ENCODE data around the gene MKNK1.
"Not testable (repeated sequence)": the region's sequence is repeated elsewhere in the genome, so short reads cannot be mapped to it uniquely, and the experiment has no call there.

MKNK1 gene

GRCh38 chr1:46603858-46604549, at the start of gene MKNK1:
TSS of gene MKNK1 (minus strand) at chr1:46604268. CDS start at chr1:46583327, 20,941 bp downstream.
- peaks cover 83% of the 10 kb centered on the region for H3K36me3 Mint-ChIP-seq (ENCODE audit: low read depth)
- no peaks in the 10 kb centered on the region for H3K9me3 Mint-ChIP-seq
- H3K27ac Mint-ChIP-seq = peak within 1 kb of the TSS; percentile 96
- intact Hi-C loops (cut with micrococcal nuclease) = no loop called here
- H3K4me1 Mint-ChIP-seq (ENCODE audit: low read depth) = peaks cover 80% of the 10 kb centered on the region
- no peaks in the 10 kb centered on the region for H3K27me3 Mint-ChIP-seq
- H3K4me3 Mint-ChIP-seq = peak within 1 kb of the TSS; percentile 93

- Mint-ChIP-seq H3K4me1 (ENCODE audit: low read depth) (peaks cover 6% of the 10 kb centered on the region), H3K4me3 (no peak overlapping the region), H3K36me3 (ENCODE audit: low read depth) (peaks cover 77% of the 10 kb centered on the region), H3K27ac (no peak overlapping the region), H3K27me3 (no peaks in the 10 kb centered on the region), H3K9me3 (peaks cover 17% of the 10 kb centered on the region)
- intact Hi-C loops (cut with micrococcal nuclease) = no loop called here
These were observed 49.4 kb upstream of the MKNK1 start for GRCh38 chr1:46653405-46653958.

- no peak overlapping the region for H3K27ac Mint-ChIP-seq
- peaks cover 17% of the 10 kb centered on the region for H3K9me3 Mint-ChIP-seq
- no peaks in the 10 kb centered on the region for H3K27me3 Mint-ChIP-seq
- peaks cover 82% of the 10 kb centered on the region for H3K36me3 Mint-ChIP-seq (ENCODE audit: low read depth)
- no peak overlapping the region for H3K4me3 Mint-ChIP-seq
- intact Hi-C loops (cut with micrococcal nuclease) = no loop called here
- peaks cover 2% of the 10 kb centered on the region for H3K4me1 Mint-ChIP-seq (ENCODE audit: low read depth)
These were observed 48.4 kb upstream of the MKNK1 start for GRCh38 chr1:46652321-46653100.

- Mint-ChIP-seq H3K9me3 (peaks cover 17% of the 10 kb centered on the region), H3K36me3 (ENCODE audit: low read depth) (peaks cover 90% of the 10 kb centered on the region)
- H3K4me3 Mint-ChIP-seq; H3K4me1 Mint-ChIP-seq (ENCODE audit: low read depth); H3K27me3 Mint-ChIP-seq; H3K27ac Mint-ChIP-seq; intact Hi-C loops (cut with micrococcal nuclease): not testable (repeated sequence)
These were observed 47.1 kb upstream of the MKNK1 start for GRCh38 chr1:46651152-46651551.

- Mint-ChIP-seq H3K36me3 (ENCODE audit: low read depth) (peaks cover 84% of the 10 kb centered on the region), H3K4me3 (no peak overlapping the region), H3K27me3 (no peaks in the 10 kb centered on the region), H3K9me3 (peaks cover 17% of the 10 kb centered on the region), H3K27ac (no peak overlapping the region), H3K4me1 (ENCODE audit: low read depth) (peaks cover 5% of the 10 kb centered on the region)
- intact Hi-C loops (cut with micrococcal nuclease) = no loop called here
These were observed 46.4 kb upstream of the MKNK1 start for GRCh38 chr1:46650491-46650890.

GRCh38 chr1:46649764-46650163, 45.7 kb upstream of the MKNK1 start:
- intact Hi-C loops (cut with micrococcal nuclease) = no loop called here
- no peaks in the 10 kb centered on the region for H3K27me3 Mint-ChIP-seq
- peaks cover 12% of the 10 kb centered on the region for H3K9me3 Mint-ChIP-seq
- no peak overlapping the region for H3K27ac Mint-ChIP-seq
- H3K4me1 Mint-ChIP-seq (ENCODE audit: low read depth) = peaks cover 5% of the 10 kb centered on the region
- H3K36me3 Mint-ChIP-seq (ENCODE audit: low read depth) = peaks cover 76% of the 10 kb centered on the region
- no peak overlapping the region for H3K4me3 Mint-ChIP-seq

GRCh38 chr1:46647611-46648010, 43.5 kb upstream of the MKNK1 start:
- Mint-ChIP-seq H3K36me3 (ENCODE audit: low read depth) (peaks cover 62% of the 10 kb centered on the region), H3K4me1 (ENCODE audit: low read depth) (peaks cover 5% of the 10 kb centered on the region), H3K27ac (no peak overlapping the region), H3K4me3 (no peak overlapping the region), H3K27me3 (no peaks in the 10 kb centered on the region), H3K9me3 (peaks cover 10% of the 10 kb centered on the region)
- intact Hi-C loops (cut with micrococcal nuclease) = no loop called here

GRCh38 chr1:46646844-46647243, 42.8 kb upstream of the MKNK1 start:
- peaks cover 10% of the 10 kb centered on the region for H3K9me3 Mint-ChIP-seq
- peaks cover 60% of the 10 kb centered on the region for H3K36me3 Mint-ChIP-seq (ENCODE audit: low read depth)
- H3K27ac Mint-ChIP-seq = no peak overlapping the region
- intact Hi-C loops (cut with micrococcal nuclease) = no loop called here
- H3K4me1 Mint-ChIP-seq (ENCODE audit: low read depth) = peaks cover 13% of the 10 kb centered on the region
- no peak overlapping the region for H3K4me3 Mint-ChIP-seq
- H3K27me3 Mint-ChIP-seq = no peaks in the 10 kb centered on the region

- intact Hi-C loops (cut with micrococcal nuclease) = no loop called here
- Mint-ChIP-seq H3K9me3 (peaks cover 10% of the 10 kb centered on the region), H3K27me3 (no peaks in the 10 kb centered on the region), H3K4me3 (no peak overlapping the region), H3K4me1 (ENCODE audit: low read depth) (peaks cover 18% of the 10 kb centered on the region), H3K36me3 (ENCODE audit: low read depth) (peaks cover 61% of the 10 kb centered on the region), H3K27ac (no peak overlapping the region)
These were observed 42.3 kb upstream of the MKNK1 start for GRCh38 chr1:46646331-46646730.

- no peaks in the 10 kb centered on the region for H3K27me3 Mint-ChIP-seq
- no peak overlapping the region for H3K4me3 Mint-ChIP-seq
- H3K9me3 Mint-ChIP-seq = peaks cover 9% of the 10 kb centered on the region
- peaks cover 23% of the 10 kb centered on the region for H3K4me1 Mint-ChIP-seq (ENCODE audit: low read depth)
- peaks cover 58% of the 10 kb centered on the region for H3K36me3 Mint-ChIP-seq (ENCODE audit: low read depth)
- H3K27ac Mint-ChIP-seq = no peak overlapping the region
- intact Hi-C loops (cut with micrococcal nuclease) = no loop called here
These were observed 41.7 kb upstream of the MKNK1 start for GRCh38 chr1:46645815-46646214.

- peaks cover 35% of the 10 kb centered on the region for H3K36me3 Mint-ChIP-seq (ENCODE audit: low read depth)
- no peaks in the 10 kb centered on the region for H3K27me3 Mint-ChIP-seq
- H3K4me1 Mint-ChIP-seq (ENCODE audit: low read depth) = peaks cover 30% of the 10 kb centered on the region
- no peaks in the 10 kb centered on the region for H3K9me3 Mint-ChIP-seq
- H3K27ac Mint-ChIP-seq = no peak overlapping the region
- H3K4me3 Mint-ChIP-seq = no peak overlapping the region
- intact Hi-C loops (cut with micrococcal nuclease) = no loop called here
These were observed 39.3 kb upstream of the MKNK1 start for GRCh38 chr1:46643368-46643775.

- Mint-ChIP-seq H3K27me3 (no peaks in the 10 kb centered on the region), H3K4me1 (ENCODE audit: low read depth) (peaks cover 30% of the 10 kb centered on the region), H3K36me3 (ENCODE audit: low read depth) (peaks cover 34% of the 10 kb centered on the region), H3K4me3 (no peak overlapping the region), H3K27ac (no peak overlapping the region), H3K9me3 (no peaks in the 10 kb centered on the region)
- intact Hi-C loops (cut with micrococcal nuclease) = no loop called here
These were observed 38.1 kb upstream of the MKNK1 start for GRCh38 chr1:46642115-46642680.

GRCh38 chr1:46639547-46639946, 35.5 kb upstream of the MKNK1 start:
- intact Hi-C loops (cut with micrococcal nuclease) = no loop called here
- no peak overlapping the region for H3K27ac Mint-ChIP-seq
- no peak overlapping the region for H3K4me3 Mint-ChIP-seq
- H3K27me3 Mint-ChIP-seq = no peaks in the 10 kb centered on the region
- no peaks in the 10 kb centered on the region for H3K9me3 Mint-ChIP-seq
- H3K4me1 Mint-ChIP-seq (ENCODE audit: low read depth) = peaks cover 24% of the 10 kb centered on the region
- peaks cover 54% of the 10 kb centered on the region for H3K36me3 Mint-ChIP-seq (ENCODE audit: low read depth)

GRCh38 chr1:46638921-46639320, 34.9 kb upstream of the MKNK1 start:
- no peak overlapping the region for H3K4me3 Mint-ChIP-seq
- H3K27me3 Mint-ChIP-seq = no peaks in the 10 kb centered on the region
- no peaks in the 10 kb centered on the region for H3K9me3 Mint-ChIP-seq
- peaks cover 24% of the 10 kb centered on the region for H3K4me1 Mint-ChIP-seq (ENCODE audit: low read depth)
- H3K36me3 Mint-ChIP-seq (ENCODE audit: low read depth) = peaks cover 60% of the 10 kb centered on the region
- intact Hi-C loops (cut with micrococcal nuclease) = no loop called here
- H3K27ac Mint-ChIP-seq = no peak overlapping the region

All from dendritic cell treated with granulocyte-macrophage colony-stimulating factor and Interleukin-4, amounts not matched to agents 40 ng/mL and 50 ng/mL, for 4 days (primary cell).